HG03108 (cell line): ENCODE measurements around the gene CBLC.
"Not testable (repeated sequence)": the region's sequence is repeated elsewhere in the genome, so short reads cannot be mapped to it uniquely, and the experiment has no call there.

Source experiments
- ATAC-seq: cut with Tn5 transposase; IDR thresholded peaks from one replicate; pipeline ENCODE4 v1.9.1; 2021; ENCODE audit warnings: moderate library complexity; ENCODE audit not compliant: unreplicated experiment

Gene CBLC

GRCh38 chr19:44816301-44816700 is 38.6 kb downstream of the CBLC start:
- ATAC-seq: no peak

- no peak for ATAC-seq
Measured at GRCh38 chr19:44817725-44818465, 40.2 kb downstream of the CBLC start.

- ATAC-seq: no peak
Measured at GRCh38 chr19:44818466-44819031, 40.9 kb downstream of the CBLC start.

DNA sequence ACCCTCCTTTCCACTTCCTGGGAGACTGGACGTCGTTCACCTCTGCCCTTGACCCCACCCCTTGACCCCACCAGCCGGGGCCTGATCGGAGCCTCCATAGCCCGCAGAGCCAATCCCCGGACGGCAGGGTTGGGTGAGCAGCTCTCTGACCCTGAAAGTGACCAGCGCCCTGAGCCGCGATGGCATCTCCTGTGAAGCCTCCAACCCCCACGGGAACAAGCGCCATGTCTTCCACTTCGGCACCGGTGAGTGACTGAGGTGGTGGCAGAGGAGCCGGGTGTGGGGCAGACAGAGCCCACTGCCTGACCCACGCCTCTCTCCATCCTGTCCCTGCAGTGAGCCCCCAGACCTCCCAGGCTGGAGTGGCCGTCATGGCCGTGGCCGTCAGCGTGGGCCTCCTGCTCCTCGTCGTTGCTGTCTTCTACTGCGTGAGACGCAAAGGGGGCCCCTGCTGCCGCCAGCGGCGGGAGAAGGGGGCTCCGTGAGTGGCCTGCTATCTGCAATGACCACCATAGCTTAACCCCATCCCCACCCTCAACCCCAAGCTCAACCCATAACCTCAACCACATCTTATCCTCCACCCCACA is 41.6 kb downstream of the CBLC start:
- ATAC-seq: no peak

DNA sequence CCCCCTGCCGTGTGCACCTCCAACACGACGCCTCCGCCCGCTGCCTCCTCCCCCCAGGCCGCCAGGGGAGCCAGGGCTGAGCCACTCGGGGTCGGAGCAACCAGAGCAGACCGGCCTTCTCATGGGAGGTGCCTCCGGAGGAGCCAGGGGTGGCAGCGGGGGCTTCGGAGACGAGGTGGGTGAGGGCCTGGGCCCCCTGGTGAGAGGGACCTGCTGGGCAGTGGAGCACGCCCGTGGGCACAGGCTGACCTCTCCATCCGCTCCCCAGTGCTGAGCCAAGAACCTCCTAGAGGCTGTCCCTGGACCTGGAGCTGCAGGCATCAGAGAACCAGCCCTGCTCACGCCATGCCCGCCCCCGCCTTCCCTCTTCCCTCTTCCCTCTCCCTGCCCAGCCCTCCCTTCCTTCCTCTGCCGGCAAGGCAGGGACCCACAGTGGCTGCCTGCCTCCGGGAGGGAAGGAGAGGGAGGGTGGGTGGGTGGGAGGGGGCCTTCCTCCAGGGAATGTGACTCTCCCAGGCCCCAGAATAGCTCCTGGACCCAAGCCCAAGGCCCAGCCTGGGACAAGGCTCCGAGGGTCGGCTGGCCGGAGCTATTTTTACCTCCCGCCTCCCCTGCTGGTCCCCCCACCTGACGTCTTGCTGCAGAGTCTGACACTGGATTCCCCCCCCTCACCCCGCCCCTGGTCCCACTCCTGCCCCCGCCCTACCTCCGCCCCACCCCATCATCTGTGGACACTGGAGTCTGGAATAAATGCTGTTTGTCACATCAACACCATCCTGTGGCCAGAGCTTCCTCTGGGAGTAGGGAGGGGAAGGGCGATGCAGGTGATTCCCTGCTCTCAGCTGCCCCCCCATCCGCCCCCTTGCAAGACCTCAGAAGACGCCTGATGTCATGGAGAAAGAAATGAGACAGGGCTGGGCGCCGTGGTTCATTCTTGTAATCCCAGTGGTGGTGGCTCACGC is 43.2 kb downstream of the CBLC start:
- no peak for ATAC-seq

DNA sequence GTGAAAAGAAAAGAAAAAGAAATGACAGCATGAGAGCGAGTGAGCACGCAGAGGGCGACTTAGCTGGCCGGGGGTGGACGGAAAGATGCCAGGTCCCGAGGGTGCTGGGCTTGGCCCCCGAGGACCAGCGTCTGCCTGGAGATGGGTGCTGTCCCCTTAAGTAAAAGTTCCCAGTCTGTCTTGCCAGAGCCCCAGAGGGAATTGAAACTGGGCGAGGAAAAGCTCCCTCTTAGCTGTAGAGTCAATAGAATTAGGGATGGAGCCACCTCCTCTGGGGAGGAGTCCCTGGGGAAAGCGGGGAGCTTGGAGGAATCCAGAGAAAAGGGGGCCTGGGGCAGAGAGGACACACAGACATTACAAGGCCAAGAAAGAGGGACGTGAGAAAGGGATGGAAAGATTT is 44.5 kb downstream of the CBLC start:
- ATAC-seq: no peak

- no peak for ATAC-seq
Measured at GRCh38 chr19:44822670-44823372, 45.1 kb downstream of the CBLC start.

GRCh38 chr19:44823373-44823698 is 45.6 kb downstream of the CBLC start:
- no peak for ATAC-seq

DNA sequence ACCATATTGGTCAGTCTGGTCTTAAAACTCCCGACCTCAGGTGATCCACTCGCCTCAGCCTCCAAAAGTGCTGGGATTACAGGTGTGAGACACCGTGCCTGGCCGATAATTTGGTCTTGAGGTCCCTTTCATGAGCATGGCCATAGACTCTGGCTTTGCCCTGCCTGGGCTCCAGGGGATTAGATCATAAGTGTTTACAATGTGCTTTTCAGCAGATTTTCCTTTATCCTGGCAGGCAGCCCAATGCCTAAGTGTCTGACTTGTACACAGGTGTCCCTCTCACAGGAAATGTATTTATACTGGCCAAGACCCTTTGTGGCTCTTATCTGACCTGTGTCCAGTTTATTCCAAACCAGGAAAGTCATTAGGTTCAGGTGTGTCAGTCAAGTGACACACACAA is 47.1 kb downstream of the CBLC start:
- ATAC-seq: no peak

DNA sequence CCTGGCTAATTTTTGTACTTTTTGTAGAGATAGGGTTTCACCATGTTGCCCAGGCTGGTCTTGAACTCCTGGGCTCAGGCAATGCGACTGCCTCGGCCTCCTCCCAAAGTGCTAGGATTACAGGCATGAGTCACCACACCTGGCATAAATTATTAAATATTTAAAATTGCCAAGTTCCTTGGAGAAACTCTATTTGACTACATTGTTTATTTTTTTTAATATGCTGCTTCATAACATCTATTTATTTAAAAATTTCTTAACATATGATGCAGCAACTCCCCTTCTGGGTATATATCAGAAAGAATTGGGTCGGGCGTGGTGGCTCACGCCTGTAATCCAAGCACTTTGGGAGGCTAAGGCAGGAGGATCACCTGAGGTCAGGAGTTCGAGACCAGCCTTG is 55.2 kb downstream of the CBLC start:
- not testable (repeated sequence) for ATAC-seq

DNA sequence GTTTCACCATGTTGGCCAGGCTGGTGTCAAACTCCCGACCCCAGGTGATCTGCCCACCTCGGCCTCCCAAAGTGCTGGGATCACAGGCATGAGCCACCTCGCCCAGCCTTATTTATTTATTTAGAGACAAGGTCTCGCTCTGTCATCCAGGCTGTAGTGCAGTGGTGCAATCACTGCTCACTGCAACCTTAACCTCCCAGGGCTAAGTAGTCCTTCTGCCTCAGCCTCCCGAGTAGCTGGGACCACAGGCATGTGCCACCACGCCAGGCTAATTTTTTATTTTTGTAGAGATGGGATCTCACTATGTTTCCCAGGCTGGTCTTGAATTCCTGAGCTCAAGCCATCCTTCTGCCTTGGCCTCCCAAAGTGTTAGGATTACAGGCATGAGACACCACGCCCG is 56.7 kb downstream of the CBLC start:
- ATAC-seq: not testable (repeated sequence)

GRCh38 chr19:44839276-44839675 is 61.6 kb downstream of the CBLC start:
- no peak for ATAC-seq

DNA sequence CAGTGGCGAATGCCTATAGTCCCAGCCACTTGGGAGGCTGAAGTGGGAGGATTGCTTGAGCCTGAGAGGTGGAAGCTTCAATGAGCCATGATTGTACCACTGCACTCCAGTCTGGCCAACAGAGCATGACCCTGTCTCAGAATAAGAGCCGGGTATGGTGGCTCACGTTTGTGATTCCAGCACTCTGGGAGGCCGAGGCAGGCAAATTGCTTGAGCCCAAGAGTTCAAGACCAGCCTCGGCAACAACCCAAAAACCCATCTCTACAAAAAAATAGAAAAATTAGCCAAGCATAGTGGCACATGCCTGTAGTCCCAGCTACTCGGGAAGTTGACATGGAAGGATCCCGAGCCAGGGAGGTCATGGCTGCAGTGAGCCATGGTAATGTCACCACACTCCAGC is 63.1 kb downstream of the CBLC start:
- no peak for ATAC-seq

DNA sequence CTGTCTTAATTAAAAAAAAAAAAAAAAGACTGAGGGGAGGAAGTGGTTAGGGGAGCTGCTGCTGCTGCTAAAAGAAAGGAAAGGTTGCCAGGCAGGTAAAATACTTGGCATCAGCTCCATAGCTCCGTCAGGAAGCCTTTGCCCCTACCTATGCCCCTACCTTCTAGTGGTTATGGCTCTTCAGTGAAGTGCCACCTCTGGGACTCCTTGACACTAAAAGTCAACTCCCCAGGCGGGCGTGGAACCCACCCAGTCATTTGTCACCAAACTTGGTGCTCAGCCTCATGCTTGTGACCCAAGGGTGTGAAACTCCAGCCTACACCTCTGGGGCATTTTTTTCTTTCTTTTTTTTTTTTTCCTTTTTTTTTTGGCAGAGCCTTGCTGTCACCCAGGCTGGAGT is 63.5 kb downstream of the CBLC start:
- no peak for ATAC-seq

GRCh38 chr19:44845286-44845611 is 67.6 kb downstream of the CBLC start:
- ATAC-seq: no peak

GRCh38 chr19:44845612-44846454 is 68.1 kb downstream of the CBLC start, which contains the start of gene NECTIN2:
Gene NECTIN2 (plus strand): TSS chr19:44846297. CDS start chr19:44846526, 229 bp downstream.
- ATAC-seq: no peak

DNA sequence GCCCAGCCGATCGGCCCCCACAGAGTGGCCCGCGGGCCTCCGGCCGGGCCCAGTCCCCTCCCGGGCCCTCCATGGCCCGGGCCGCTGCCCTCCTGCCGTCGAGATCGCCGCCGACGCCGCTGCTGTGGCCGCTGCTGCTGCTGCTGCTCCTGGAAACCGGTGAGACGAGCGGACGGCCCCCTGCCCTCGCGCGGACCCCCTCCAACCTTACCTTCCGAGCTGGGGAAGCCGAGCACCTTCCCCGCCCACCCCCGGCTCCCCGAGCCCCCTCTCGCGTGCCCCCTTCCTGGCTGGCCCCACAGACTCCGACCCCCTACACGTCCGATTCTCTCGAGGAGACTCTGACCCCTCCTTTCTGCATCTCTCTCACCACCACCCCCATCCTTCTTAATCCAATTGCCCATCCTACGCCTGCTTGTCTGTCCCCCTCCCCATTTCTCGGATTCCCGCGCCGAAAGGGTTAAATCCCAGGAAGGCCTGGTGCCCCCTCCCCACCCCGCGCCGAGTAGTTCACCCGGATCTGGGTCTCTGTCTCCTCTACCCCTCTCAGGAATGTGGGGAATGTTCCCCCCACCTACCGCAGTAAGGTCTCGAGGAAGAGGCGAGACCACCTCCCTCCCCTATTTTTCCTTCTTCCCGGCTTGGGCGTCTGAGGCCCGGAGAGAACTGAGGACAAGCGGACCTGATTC is 68.9 kb downstream of the CBLC start:
- no peak for ATAC-seq

- ATAC-seq: no peak
Measured at GRCh38 chr19:44847144-44848035, 69.7 kb downstream of the CBLC start.
